22Rv1 (cell line): ENCODE measurements around the gene FMNL3.

Experiments
- H3K27ac ChIP-seq: fragments of 450-650 bp; 2 replicates; pipeline ENCODE4 v1.5.1; 2017
- ZFX ChIP-seq: fragments of 450-650 bp; IDR thresholded peaks from 2 replicates; pipeline ENCODE4 v1.6.1; 2017; ENCODE audit warnings: antibody characterized with exemption, borderline replicate concordance
- TF ChIP-seq, protein P1 (sequence below): fragments of 450-650 bp; IDR thresholded peaks from 2 replicates; pipeline ENCODE4 v1.5.1; 2017; ENCODE audit warnings: mild to moderate bottlenecking

FMNL3 gene

DNA sequence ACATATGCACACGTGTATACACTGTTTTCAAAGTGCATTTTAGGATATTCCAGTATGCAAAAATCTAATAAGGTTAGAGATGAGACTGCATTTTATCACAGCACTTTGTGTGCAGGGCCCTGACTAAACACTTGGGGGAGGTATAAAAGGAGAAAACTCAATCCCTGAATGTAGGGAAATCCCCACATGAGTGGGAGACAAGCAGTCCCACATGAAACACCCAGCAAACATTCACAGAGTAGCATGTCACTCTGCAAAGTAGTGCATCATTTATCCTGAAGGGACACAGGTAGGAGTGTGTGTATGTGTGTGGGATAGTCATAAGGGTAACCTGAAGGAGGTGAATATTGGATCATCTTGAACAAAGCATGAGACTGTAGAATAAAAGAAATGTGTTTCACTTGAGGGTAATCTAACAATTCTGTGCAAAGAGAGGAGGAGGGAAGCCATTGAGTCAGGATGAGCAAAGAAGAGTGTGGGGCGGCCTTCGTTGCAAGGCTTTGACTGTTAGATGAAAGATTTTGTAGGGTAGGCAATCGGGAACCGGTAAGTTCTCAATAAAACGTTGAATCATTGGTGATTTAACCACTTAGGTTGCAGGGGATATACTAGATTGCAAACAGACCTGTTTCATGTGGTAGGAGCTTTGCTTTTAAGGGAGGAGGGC, 80.9 kb downstream of the FMNL3 start:
- TF ChIP-seq, protein P1, sequence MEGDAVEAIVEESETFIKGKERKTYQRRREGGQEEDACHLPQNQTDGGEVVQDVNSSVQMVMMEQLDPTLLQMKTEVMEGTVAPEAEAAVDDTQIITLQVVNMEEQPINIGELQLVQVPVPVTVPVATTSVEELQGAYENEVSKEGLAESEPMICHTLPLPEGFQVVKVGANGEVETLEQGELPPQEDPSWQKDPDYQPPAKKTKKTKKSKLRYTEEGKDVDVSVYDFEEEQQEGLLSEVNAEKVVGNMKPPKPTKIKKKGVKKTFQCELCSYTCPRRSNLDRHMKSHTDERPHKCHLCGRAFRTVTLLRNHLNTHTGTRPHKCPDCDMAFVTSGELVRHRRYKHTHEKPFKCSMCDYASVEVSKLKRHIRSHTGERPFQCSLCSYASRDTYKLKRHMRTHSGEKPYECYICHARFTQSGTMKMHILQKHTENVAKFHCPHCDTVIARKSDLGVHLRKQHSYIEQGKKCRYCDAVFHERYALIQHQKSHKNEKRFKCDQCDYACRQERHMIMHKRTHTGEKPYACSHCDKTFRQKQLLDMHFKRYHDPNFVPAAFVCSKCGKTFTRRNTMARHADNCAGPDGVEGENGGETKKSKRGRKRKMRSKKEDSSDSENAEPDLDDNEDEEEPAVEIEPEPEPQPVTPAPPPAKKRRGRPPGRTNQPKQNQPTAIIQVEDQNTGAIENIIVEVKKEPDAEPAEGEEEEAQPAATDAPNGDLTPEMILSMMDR = no peak
- no peak for TF ChIP-seq ZFX
- no peak overlapping the region for H3K27ac ChIP-seq

DNA sequence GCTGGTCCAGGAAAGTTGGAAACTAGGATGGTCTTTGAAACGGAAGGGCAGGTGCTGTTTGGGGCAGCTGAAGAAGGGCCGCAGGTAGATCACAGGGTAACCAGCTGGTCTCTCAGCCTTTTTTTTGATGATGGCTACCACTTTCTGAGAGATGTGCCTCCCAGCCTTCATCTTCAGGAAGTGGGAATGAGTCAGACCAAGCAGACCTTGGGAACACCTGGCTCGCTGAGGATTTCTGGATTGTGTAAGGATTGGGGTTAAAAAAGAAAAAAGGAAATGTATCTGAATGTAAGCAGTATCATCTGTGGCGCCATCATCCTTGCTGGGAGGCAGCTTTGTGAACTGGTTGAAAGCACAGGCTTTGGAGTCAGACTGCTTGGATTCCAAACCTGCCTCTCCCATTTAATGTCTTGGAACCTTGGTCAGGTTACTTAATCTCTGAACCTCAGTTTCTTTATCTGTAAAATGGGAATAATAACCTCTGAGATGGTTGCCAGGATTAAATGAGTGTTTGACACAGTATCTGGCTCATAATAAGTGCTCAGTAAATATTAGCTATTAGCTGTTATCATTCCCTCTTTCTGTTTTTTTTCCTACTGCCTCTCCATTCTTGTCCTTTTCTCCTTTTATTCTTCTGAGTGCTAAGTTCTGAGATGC, 82.2 kb downstream of the FMNL3 start:
- peak overlapping the region; percentile 78 for H3K27ac ChIP-seq
- TF ChIP-seq, protein P1 = no peak
- no peak for TF ChIP-seq ZFX

DNA sequence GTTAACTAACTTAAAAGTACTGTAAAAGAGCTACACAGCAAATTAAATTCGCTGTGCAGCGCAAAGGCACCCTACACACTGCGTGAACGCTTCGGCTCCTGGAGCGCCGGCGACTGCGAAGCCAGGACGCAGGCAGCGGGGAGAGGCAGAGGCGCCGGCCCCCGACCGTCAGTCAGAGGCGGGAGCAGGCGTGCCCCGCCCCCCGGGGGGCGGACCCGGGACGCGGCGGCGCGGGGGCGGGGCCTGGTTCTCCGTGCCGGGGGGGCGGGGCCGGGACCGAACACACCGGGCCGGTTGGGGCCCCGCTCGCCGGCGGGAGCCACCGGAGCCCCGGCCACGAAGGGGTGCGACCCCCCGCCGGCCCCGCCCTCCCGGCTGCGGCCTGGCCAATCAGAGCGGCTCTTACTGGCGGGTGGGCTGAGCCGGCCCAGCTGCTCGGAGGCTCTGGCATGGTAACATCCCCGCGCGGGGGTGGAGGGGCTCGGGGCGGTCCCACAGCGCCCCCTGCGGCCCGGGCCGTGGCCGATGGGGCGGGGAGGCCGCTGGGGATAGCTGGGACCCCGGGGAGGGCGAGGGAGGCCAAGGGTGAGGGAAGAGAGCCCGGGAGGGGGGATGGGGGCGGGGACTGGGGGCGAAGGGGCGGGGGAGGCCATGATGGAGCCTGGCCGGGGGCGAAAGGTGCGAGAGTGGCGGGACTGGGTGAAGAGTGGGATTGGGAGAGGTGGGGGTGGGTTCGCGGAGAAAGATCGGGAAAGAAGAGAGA, 83.9 kb downstream of the FMNL3 start, which contains the start of gene PRPF40B:
Gene PRPF40B, plus strand, starts transcription at position 420 of the 763 bp plus-strand sequence. Its CDS starts 30 bp downstream, at position 450.
- peak within 1 kb of the TSS; percentile 78 for H3K27ac ChIP-seq
- TF ChIP-seq, protein P1 = peak; percentile 81
- TF ChIP-seq ZFX = no peak

DNA sequence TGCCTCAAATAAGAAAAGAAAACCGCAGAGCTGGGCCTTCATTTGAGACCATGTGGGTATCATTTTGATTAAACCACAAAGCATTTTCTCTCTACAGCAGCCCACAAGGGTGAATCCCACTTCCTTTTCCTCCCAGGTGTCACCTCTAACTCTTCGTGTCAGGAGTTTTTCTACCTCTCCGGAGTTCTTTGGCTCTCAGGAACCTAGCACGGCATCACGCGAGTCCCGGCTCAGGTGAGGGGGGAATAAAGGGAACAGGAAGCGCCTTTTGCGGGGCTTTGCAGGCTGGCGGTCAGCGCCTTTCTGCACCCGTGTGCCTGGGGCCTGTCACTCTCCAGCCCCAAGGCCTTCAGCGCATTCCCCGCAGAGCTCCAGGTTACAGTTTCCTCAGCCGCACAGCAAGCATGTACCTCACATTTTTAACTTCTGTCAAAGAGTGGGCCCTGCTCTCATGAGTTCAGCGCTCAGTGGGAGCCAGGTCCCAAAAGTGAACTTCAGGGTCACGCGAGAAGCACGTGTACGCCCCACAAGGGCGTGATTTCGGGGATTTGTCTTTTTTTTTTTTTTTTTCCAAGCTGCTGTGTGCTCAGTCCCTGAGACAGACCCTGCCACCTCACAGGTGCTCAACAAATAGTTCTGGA, 84.6 kb downstream of the FMNL3 start:
- peak overlapping the region; percentile 78 for H3K27ac ChIP-seq
- TF ChIP-seq, protein P1 = no peak
- no peak for TF ChIP-seq ZFX

DNA sequence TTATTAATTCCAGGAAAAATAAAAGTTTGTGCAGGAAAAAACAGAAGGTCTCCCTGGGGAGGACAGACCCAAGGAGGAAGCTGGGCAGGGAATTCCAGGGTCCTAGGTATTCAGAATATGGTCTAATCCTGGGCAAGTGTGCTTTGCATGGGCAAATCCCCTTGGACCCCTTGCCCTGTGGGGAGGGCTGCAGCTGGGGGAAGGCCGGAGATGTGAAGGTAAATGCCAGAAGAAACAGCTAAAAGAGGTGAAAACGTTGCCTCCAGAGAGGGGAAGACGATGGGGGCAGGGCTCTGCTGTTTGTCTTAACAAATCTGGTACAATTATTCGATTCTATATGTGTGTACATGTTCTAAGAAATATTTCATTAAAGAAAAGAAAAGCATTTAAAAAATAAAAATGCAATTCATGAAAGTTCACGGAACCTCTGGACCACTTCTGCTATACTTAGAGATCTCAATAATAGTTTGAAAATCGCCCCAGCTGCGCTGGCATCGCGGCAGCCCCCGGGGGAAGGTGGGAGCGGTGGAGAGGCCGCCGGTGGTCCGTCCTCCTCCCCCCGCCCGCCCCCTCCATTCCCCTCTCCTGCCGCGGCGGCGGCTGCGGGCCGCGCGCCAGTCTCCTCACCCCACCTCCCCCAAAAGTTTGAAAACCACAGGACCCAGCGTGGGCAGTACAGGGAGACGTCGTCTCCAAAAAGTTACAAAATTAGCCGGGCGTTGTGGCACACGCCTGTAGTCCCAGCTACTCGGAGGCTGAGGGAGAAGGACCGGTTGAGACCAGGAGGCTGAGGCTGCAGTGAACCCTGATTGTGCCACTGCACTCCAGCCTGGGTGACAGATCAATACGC, 85.3 kb downstream of the FMNL3 start:
- peak overlapping the region; percentile 78 for H3K27ac ChIP-seq
- TF ChIP-seq, protein P1 = no peak
- no peak for TF ChIP-seq ZFX

DNA sequence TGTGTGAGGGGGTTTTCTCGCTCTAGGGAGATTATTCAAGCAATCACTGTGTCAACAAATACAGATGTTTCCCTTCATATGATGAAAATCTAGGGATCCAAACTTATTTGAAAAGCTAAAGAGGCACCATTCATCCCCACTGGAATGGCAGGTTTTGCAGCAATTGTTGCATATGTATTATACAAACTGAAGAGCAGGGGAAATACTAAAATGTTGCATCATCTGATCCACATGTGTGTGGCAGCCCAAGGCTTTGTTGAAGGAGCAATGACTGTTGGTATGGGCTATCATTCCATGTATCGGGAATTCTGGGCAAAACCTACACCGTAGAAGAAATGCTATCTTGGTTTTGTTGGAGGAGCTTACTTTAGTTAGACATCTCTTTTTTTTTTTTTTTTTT, 87.9 kb downstream of the FMNL3 start:
- H3K27ac ChIP-seq = no peak overlapping the region
- TF ChIP-seq, protein P1 = no peak
- TF ChIP-seq ZFX = no peak
